ENCODE results near the gene EML4.

EML4 gene

GRCh38 chr2:42229949-42230348, 60.8 kb downstream of the EML4 start:
- DNase-seq: no peak

GRCh38 chr2:42230891-42231290, 61.7 kb downstream of the EML4 start:
- DNase-seq: no peak

GRCh38 chr2:42232024-42232423, 62.9 kb downstream of the EML4 start:
- no peak for DNase-seq

GRCh38 chr2:42233976-42234441, 64.9 kb downstream of the EML4 start:
- DNase-seq: no peak

- DNase-seq: no peak
These were observed 67.8 kb downstream of the EML4 start for GRCh38 chr2:42236911-42237310.

- DNase-seq: no peak
These were observed 69.6 kb downstream of the EML4 start for GRCh38 chr2:42238644-42239288.

GRCh38 chr2:42239289-42239661, 70.1 kb downstream of the EML4 start:
- DNase-seq: no peak

GRCh38 chr2:42239811-42240210, 70.7 kb downstream of the EML4 start:
- no peak for DNase-seq

- DNase-seq: no peak
These were observed 72.4 kb downstream of the EML4 start for GRCh38 chr2:42241517-42241916.

- no peak for DNase-seq
These were observed 74.1 kb downstream of the EML4 start for GRCh38 chr2:42243297-42243696.

GRCh38 chr2:42244520-42244919, 75.4 kb downstream of the EML4 start:
- no peak for DNase-seq

GRCh38 chr2:42245396-42245795, 76.2 kb downstream of the EML4 start:
- DNase-seq: no peak

GRCh38 chr2:42246562-42246961, 77.4 kb downstream of the EML4 start:
- DNase-seq: no peak

GRCh38 chr2:42248846-42249245, 79.7 kb downstream of the EML4 start:
- DNase-seq: no peak

GRCh38 chr2:42249284-42249683, 80.1 kb downstream of the EML4 start:
- no peak for DNase-seq

- no peak for DNase-seq
These were observed 80.7 kb downstream of the EML4 start for GRCh38 chr2:42249887-42250286.

GRCh38 chr2:42250925-42251324, 81.8 kb downstream of the EML4 start:
- DNase-seq: no peak

- no peak for DNase-seq
These were observed 83.3 kb downstream of the EML4 start for GRCh38 chr2:42252464-42252863.

GRCh38 chr2:42254186-42254895, 85.2 kb downstream of the EML4 start:
- no peak for DNase-seq

- DNase-seq: no peak
These were observed 87.4 kb downstream of the EML4 start for GRCh38 chr2:42256505-42256904.

- DNase-seq: no peak
These were observed 92.5 kb downstream of the EML4 start for GRCh38 chr2:42261518-42262195.

GRCh38 chr2:42266236-42266635, 97.1 kb downstream of the EML4 start:
- DNase-seq: no peak

GRCh38 chr2:42267530-42267929, 98.4 kb downstream of the EML4 start:
- DNase-seq: no peak

- DNase-seq: no peak
These were observed 99.5 kb downstream of the EML4 start for GRCh38 chr2:42268528-42269151.
